SKM-1 (cell line): ENCODE data around the gene CSNK1D.

Experiments used
- DNase-seq: peaks from one replicate; lab custom pipeline; 2025; ENCODE audit not compliant: unreplicated experiment; lab: John Stamatoyannopoulos, UW

CSNK1D gene

GRCh38 chr17:82253179-82253544, 20.3 kb downstream of the CSNK1D start:
- DNase-seq = no peak

GRCh38 chr17:82252511-82253178, 20.9 kb downstream of the CSNK1D start:
- no peak for DNase-seq

- no peak for DNase-seq
Measured at GRCh38 chr17:82250868-82251500, 22.5 kb downstream of the CSNK1D start.

GRCh38 chr17:82249896-82250581, 23.5 kb downstream of the CSNK1D start:
- no peak for DNase-seq

- no peak for DNase-seq
Measured at GRCh38 chr17:82248815-82249674, 24.5 kb downstream of the CSNK1D start.

- no peak for DNase-seq
Measured at GRCh38 chr17:82247856-82248671, 25.4 kb downstream of the CSNK1D start.

- DNase-seq = no peak
Measured at GRCh38 chr17:82247182-82247823, 26.2 kb downstream of the CSNK1D start.

GRCh38 chr17:82246365-82247181, 26.9 kb downstream of the CSNK1D start:
- no peak for DNase-seq

GRCh38 chr17:82246040-82246364, 27.5 kb downstream of the CSNK1D start:
- no peak for DNase-seq

GRCh38 chr17:82245134-82246039, 28.1 kb downstream of the CSNK1D start:
- no peak for DNase-seq

- no peak for DNase-seq
Measured at GRCh38 chr17:82244413-82245133, 28.9 kb downstream of the CSNK1D start.

GRCh38 chr17:82243648-82244412, 29.7 kb downstream of the CSNK1D start:
- DNase-seq = no peak

- no peak for DNase-seq
Measured at GRCh38 chr17:82242977-82243647, 30.4 kb downstream of the CSNK1D start.

GRCh38 chr17:82242698-82242976, 30.9 kb downstream of the CSNK1D start:
- DNase-seq = no peak

- no peak for DNase-seq
Measured at GRCh38 chr17:82241926-82242697, 31.4 kb downstream of the CSNK1D start.
